GM12864 (cell line): ENCODE results near the gene PCBP3.

Source experiments
- DNase-seq: peaks from one replicate; pipeline ENCODE4 v3.0.0-alpha.2; 2011; ENCODE audit warnings: low read depth
- H3K4me3 ChIP-seq: 2 replicates; pipeline ENCODE4 v1.5.1; 2011; ENCODE audit warnings: mild to moderate bottlenecking, low read depth, low read length, control low read depth
- TF ChIP-seq, protein P1 (sequence below): IDR thresholded peaks from 2 replicates; pipeline ENCODE4 v1.5.1; 2011; ENCODE audit warnings: low read depth, mild to moderate bottlenecking, moderate library complexity, low read length, control low read depth, inconsistent platforms; ENCODE audit errors: missing control alignments

Gene PCBP3

DNA sequence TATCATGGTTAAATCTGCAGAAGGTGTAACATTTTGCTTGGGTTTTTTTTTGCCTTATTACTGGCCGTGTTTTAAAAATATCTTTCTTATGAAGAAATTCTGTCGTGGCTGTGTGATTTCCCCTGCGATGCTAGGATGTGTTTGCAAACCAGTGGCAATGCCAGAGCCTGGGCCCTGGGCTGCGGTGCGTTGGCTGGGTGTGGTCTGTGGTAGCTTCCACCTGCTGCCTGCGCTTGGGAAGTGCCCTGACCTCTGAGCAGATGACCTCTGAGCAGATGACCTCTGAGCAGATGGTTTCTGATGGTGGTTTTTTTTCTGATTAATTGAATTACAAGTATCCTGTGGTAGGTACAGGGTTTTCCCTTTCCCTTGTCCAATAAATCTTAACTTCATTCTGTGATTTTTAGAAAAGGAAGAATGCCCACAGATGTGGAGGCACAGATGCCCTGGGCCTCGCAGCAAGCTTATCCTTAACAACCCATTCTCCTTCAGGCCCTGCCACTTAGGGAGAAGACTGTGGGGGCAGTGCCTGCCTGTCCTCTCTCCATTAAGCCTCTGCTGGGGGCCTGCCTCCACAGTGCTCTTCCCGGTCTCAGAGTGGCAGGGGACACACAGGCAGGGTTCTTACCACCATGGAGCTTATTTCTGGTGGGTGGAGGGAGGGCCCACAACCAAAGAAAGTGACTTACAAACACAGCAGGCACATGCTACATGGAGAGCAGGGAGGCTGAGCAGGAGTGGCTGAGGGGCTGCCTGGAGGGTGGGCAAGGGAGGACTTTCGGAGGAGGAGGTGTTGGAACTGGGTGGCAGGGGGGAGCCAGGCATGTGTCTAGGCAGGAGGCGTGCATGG lies 81.7 kb downstream of the PCBP3 start:
- TF ChIP-seq, protein P1, sequence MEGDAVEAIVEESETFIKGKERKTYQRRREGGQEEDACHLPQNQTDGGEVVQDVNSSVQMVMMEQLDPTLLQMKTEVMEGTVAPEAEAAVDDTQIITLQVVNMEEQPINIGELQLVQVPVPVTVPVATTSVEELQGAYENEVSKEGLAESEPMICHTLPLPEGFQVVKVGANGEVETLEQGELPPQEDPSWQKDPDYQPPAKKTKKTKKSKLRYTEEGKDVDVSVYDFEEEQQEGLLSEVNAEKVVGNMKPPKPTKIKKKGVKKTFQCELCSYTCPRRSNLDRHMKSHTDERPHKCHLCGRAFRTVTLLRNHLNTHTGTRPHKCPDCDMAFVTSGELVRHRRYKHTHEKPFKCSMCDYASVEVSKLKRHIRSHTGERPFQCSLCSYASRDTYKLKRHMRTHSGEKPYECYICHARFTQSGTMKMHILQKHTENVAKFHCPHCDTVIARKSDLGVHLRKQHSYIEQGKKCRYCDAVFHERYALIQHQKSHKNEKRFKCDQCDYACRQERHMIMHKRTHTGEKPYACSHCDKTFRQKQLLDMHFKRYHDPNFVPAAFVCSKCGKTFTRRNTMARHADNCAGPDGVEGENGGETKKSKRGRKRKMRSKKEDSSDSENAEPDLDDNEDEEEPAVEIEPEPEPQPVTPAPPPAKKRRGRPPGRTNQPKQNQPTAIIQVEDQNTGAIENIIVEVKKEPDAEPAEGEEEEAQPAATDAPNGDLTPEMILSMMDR = no peak
- H3K4me3 ChIP-seq = no peak overlapping the region
- no peak for DNase-seq

DNA sequence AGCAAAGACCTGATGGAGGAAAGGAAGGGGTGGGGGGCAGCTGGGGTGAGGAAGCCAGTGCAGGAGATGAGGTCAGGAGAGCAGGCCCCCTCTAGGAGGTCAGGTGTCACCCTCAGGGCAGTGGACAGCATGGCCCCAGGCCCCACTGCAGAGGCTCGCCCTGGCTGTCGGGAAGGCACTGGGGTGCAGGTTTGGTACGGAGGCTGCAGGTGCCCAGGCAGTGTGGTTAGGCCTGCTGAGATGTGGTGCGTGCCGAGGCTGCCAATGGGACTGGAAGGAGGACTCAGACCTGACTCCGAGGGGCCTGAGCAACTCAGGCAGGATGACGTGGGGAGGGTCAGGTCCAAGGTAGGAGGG lies 82.3 kb downstream of the PCBP3 start:
- no peak overlapping the region for H3K4me3 ChIP-seq
- DNase-seq = no peak
- TF ChIP-seq, protein P1 = no peak

DNA sequence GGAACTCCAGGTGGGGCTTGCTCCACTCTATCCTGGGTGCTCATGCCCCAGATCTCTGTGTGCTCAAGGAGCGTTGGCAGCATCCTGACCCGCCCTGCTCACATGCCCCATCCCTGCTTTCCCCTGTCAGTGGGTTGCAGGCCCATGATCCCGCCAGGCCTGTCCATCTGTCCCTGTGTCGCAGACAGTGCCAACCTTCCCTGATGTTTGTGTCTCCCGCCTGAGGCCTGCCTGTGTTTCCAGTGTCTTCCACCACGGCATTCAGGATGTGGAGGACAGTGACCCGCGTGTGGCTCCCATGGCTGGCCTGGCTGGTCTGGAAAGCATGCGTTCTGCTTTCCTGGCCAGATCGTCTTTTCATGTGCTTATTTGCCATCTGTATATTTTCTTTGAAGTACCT lies 82.9 kb downstream of the PCBP3 start:
- TF ChIP-seq, protein P1 = no peak
- no peak overlapping the region for H3K4me3 ChIP-seq
- DNase-seq = no peak

DNA sequence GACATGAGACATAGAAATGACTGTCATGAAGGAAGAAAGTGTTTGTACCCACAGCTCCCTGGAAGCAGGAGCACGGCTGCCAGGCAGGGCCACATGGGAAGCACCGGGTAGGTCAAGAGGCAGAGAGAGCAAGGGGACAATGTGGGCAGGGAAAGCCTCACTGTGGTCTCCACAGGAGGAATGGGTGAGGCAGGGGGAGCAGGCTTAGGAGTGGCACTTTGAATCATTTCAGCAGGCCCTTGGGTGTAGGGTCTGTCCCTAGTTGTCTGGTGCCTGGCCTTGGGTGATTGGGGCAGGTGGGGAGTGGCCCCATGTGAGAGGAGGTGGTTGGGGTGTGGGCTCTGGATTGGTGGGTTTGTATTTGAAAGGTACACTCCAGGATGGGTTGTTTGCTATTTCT lies 83.9 kb downstream of the PCBP3 start:
- no peak overlapping the region for H3K4me3 ChIP-seq
- TF ChIP-seq, protein P1 = no peak
- DNase-seq = no peak

DNA sequence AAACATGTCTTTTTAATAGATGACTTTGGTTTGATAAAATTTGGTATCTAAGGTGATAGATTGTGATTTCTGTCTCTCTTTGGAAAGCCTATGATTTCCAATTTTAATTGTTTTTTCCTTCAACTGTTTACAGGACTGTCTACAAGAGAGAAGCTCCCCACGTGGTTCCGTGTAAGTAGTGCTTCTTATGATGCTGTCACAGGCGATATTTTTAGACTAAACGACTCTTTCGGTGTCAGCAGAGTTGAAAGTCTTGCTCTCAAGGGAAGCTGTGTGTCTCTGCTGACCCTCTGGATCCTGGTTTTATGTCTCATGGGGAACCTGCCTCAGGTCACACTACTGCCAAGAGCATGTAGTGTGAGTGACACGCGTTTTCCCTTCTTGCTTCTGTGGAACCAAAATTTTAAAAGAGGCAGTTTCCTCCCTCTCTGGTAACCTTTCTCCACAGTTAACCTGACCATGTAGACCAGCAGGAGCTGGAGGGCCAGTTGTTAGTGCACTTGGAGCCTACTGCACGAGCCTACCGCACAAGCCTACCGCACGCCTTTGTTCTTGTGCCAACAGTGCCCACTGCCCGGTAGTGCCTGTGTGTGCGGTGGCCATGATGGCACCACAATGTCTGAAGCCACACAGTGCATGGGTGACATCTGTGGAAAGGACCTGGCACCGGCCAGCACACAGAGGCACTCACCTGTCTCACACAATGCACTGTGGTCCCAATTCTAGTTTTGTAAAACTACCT lies 91.9 kb downstream of the PCBP3 start:
- TF ChIP-seq, protein P1 = no peak
- DNase-seq = no peak
- H3K4me3 ChIP-seq = no peak overlapping the region

DNA sequence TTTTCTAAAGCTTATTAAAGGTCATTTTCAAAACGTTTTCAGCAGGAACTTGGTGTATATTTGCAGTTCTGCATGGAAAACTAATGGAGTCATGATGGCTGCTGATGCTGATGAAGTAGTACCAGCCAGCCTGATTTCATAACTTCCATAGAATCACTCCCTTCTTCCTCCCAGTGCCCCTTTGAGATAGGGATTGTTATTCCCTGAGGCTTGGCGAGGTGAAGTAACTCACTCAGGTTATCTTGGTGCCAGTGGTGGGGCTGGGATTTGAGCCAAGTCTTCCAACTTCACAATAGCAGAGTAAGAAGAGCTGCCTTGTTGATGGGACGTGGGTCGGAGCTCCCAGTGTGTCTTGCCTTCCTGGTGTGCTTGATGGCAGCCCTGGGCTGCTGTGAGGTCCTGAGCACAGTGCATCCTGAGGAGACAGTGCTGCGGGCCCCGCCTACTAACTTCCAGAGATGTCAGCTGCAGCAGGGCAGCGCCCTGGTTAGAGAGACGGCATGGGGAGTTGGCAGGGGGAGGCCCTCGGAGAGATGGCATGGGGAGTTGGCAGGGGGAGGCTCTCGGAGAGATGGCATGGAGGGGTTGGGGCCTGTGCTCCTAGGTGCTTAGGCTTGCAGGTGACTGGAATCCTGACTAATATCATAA lies 92.6 kb downstream of the PCBP3 start:
- no peak overlapping the region for H3K4me3 ChIP-seq
- DNase-seq = no peak
- TF ChIP-seq, protein P1 = no peak
